Body of pancreas (tissue), 4 donors: ENCODE data around the gene ITPK1.

Source experiments
- CTCF ChIP-seq, 7 experiments: fragments of 450-650 bp in 4 of 7; fragments of 200-600 bp in 3 of 7; sonication (generic) in 3 of 7; IDR thresholded peaks; one replicate each; pipeline ENCODE4 v1.5.1; 2016 to 2019; ENCODE audit warnings: antibody characterized with exemption in 7 of 7
- POLR2A ChIP-seq, 3 donors: fragments of 450-650 bp; IDR thresholded peaks; one replicate each; pipeline ENCODE4 v1.6.1; 2016; ENCODE audit warnings: antibody characterized with exemption in 3 of 3, mild to moderate bottlenecking in 2 of 3

- TF ChIP-seq CTCF (IDR thresholded peaks at IDR 0.05) (no peak), POLR2A (IDR thresholded peaks at IDR 0.05) (no peak)
Observed at GRCh38 chr14:92930737-92931602, 184.8 kb downstream of the ITPK1 start.
